Keratinocyte (primary cell): ENCODE measurements around the gene NSUN4.

Experiments
- EZH2 ChIP-seq: IDR thresholded peaks from one replicate; pipeline ENCODE4 v1.6.1; 2012; ENCODE audit warnings: inconsistent platforms, mild to moderate bottlenecking, low read length, moderate library complexity
- TF ChIP-seq, protein P1 (sequence below), 3 experiments: IDR thresholded peaks in 1 of 3; conservative IDR thresholded peaks in 1 of 3; optimal IDR thresholded peaks in 1 of 3; 2 replicates in 2 of 3; 3 replicates in 1 of 3; pipeline versions ENCODE3 to v1.5.1; 2011; ENCODE audit warnings: low read length in 3 of 3, mild to moderate bottlenecking in 3 of 3, moderate library complexity in 2 of 3, control low read depth in 1 of 3, inconsistent platforms in 1 of 3; ENCODE audit not compliant: insufficient read depth in 2 of 3; ENCODE audit errors: extremely low read depth in 1 of 3

DNA sequence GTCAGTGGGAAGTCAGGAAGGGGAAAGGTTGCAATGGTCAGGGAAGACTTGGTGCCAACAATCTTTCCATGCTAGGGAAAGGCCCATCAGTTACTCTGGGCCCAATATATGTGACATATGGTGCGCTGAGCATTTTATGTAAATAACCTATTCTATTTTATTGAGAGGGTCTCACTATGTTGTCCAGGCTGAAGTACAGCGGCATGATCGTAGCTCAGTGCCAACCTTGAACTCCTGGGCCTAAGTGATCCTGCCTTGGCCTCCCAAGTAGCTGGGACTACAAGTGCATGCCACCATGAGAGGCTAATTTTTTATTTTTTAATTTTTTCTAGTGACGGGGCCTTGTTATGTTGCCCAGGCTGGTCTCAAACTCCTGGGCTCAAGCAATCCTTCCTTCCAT is 30.3 kb upstream of the NSUN4 start:
- TF ChIP-seq, protein P1, sequence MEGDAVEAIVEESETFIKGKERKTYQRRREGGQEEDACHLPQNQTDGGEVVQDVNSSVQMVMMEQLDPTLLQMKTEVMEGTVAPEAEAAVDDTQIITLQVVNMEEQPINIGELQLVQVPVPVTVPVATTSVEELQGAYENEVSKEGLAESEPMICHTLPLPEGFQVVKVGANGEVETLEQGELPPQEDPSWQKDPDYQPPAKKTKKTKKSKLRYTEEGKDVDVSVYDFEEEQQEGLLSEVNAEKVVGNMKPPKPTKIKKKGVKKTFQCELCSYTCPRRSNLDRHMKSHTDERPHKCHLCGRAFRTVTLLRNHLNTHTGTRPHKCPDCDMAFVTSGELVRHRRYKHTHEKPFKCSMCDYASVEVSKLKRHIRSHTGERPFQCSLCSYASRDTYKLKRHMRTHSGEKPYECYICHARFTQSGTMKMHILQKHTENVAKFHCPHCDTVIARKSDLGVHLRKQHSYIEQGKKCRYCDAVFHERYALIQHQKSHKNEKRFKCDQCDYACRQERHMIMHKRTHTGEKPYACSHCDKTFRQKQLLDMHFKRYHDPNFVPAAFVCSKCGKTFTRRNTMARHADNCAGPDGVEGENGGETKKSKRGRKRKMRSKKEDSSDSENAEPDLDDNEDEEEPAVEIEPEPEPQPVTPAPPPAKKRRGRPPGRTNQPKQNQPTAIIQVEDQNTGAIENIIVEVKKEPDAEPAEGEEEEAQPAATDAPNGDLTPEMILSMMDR (optimal IDR thresholded peaks at IDR 0.05 in 1 of 3, IDR thresholded peaks at IDR 0.05 in 1 of 3, conservative IDR thresholded peaks at IDR 0.05 in 1 of 3; ENCODE audit: extremely low read depth in 1 of 3, insufficient read depth in 2 of 3, low read length in 3 of 3) = no peak
- no peak for TF ChIP-seq EZH2
